Glutamatergic neuron (in vitro differentiated cells): ENCODE measurements around the gene GJD4. TPM values are rescaled to one million over a fixed set of nuclear protein-coding genes. Genes with fewer than 3 reads are reported as not detected.

Experiments used
- DNase-seq: peaks from one replicate; pipeline ENCODE4 v3.0.0; 2022
- H3K27ac Mint-ChIP-seq: one replicate; pipeline ENCODE4 v1.8.0; 2020; ENCODE audit warnings: mild to moderate bottlenecking, mixed read lengths, inconsistent platforms; ENCODE audit not compliant: unreplicated experiment
- H3K27me3 Mint-ChIP-seq: one replicate; pipeline ENCODE4 v1.8.0; 2020; ENCODE audit warnings: mild to moderate bottlenecking, moderate library complexity, mixed read lengths, inconsistent platforms; ENCODE audit not compliant: unreplicated experiment
- H3K36me3 Mint-ChIP-seq: one replicate; pipeline ENCODE4 v1.8.0; 2020; ENCODE audit warnings: mild to moderate bottlenecking, mixed read lengths, inconsistent platforms; ENCODE audit not compliant: unreplicated experiment
- H3K4me1 Mint-ChIP-seq: one replicate; pipeline ENCODE4 v1.8.0; 2020; ENCODE audit warnings: mild to moderate bottlenecking, low read depth, mixed read lengths, inconsistent platforms; ENCODE audit not compliant: unreplicated experiment
- H3K4me3 Mint-ChIP-seq: one replicate; pipeline ENCODE4 v1.8.0; 2020; ENCODE audit warnings: mild to moderate bottlenecking, mixed read lengths, inconsistent platforms; ENCODE audit not compliant: unreplicated experiment
- H3K9me3 Mint-ChIP-seq: one replicate; pipeline ENCODE4 v1.8.0; 2020; ENCODE audit warnings: mild to moderate bottlenecking, moderate library complexity, mixed read lengths, inconsistent platforms; ENCODE audit not compliant: unreplicated experiment
- total RNA-seq: library from RNA; stranded (reverse); fragmentation: NEBNext Ultra II Directional; extraction: Animal tissue kit (Norgen Biotek cat#: 25700); gene quantifications from one replicate; pipeline ENCODE4 v1.2.1, GENCODE V29; 2021; ENCODE audit not compliant: unreplicated experiment
- TF ChIP-seq, protein P1 (sequence below): fragments of 200-600 bp; sonication (generic); IDR thresholded peaks from one replicate; pipeline ENCODE4 v1.5.0; 2021; ENCODE audit not compliant: partially characterized antibody, unreplicated experiment

Gene GJD4
- total RNA-seq, 1 donor from 2014 or later, result not detected

DNA sequence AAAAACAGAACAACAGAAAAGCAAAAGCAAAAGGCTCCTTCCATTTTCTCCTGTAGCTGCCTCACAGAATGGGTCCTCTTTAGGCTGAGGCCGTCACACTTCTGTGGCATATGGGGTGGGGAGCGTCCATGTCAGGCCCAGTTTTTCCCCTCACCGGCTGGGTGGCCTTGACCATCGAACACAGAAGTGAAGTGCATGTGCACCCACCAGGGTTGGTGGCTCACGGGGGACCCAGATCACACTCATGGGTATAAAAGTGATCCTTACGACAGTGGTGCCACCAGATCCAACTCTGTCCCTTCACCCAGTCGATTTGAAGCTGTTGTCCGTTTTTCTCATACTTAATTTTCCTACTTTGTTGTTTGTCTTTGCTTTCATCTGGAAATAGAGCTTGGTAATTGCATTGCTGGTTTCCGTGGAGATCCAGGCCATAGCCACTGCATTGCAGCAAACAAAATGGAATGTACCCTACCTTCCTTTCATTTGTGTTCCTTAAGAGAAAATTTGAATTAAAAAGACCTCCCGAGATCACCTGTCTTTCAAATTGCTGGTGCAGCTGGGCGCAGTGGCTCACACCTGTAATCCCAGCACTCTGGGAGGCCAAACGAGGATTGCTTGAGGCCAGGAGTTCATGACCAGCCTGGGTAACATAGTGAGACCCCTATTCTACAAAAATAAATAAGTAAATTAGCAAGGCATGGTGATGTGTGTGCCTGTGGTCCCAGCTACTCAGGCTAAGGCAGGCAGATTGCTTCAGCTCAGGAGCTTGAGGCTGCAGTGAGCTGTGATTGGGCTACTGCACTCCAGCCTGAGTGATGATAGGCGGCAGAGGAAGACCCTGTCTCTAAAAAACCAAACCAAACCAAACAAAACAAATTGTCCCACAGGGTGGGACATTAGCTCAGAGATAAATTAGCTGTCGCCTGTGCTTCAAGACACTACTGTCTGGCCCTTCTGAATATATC lies 10.7 kb upstream of the GJD4 start:
- TF ChIP-seq, protein P1, sequence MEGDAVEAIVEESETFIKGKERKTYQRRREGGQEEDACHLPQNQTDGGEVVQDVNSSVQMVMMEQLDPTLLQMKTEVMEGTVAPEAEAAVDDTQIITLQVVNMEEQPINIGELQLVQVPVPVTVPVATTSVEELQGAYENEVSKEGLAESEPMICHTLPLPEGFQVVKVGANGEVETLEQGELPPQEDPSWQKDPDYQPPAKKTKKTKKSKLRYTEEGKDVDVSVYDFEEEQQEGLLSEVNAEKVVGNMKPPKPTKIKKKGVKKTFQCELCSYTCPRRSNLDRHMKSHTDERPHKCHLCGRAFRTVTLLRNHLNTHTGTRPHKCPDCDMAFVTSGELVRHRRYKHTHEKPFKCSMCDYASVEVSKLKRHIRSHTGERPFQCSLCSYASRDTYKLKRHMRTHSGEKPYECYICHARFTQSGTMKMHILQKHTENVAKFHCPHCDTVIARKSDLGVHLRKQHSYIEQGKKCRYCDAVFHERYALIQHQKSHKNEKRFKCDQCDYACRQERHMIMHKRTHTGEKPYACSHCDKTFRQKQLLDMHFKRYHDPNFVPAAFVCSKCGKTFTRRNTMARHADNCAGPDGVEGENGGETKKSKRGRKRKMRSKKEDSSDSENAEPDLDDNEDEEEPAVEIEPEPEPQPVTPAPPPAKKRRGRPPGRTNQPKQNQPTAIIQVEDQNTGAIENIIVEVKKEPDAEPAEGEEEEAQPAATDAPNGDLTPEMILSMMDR, result no peak
- Mint-ChIP-seq H3K36me3 (peaks cover 18% of the 10 kb centered on the region), H3K4me3 (no peak overlapping the region), H3K4me1 (no peaks in the 10 kb centered on the region), H3K9me3 (peaks cover 4% of the 10 kb centered on the region), H3K27ac (no peak overlapping the region), H3K27me3 (peaks cover 6% of the 10 kb centered on the region)
- DNase-seq, result no peak

DNA sequence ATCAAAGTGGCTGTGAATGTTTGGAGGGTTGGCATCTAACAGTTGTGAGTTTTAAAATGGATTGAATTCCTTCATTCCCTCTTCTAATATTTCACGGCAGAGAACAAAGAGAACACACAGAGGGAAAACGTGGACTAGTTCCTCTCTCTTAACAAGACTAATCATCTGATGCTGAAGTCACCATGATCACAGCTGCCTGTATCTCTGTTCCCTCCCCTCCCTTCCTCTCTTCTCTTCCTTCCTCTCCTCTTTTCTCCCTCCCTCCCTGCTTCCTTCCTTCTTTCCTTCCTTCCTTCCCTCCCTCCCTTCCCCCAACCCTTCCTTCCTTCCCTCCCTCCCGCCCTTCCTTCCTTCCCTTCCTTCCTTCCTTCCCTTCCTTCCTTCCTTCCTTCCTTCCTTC lies 10.0 kb upstream of the GJD4 start:
- Mint-ChIP-seq H3K27me3 (peaks cover 6% of the 10 kb centered on the region), H3K4me1 (no peaks in the 10 kb centered on the region), H3K27ac (no peak overlapping the region), H3K9me3 (peaks cover 4% of the 10 kb centered on the region), H3K4me3 (no peak overlapping the region), H3K36me3 (peaks cover 18% of the 10 kb centered on the region)
- DNase-seq, result no peak
- TF ChIP-seq, protein P1, result no peak

DNA sequence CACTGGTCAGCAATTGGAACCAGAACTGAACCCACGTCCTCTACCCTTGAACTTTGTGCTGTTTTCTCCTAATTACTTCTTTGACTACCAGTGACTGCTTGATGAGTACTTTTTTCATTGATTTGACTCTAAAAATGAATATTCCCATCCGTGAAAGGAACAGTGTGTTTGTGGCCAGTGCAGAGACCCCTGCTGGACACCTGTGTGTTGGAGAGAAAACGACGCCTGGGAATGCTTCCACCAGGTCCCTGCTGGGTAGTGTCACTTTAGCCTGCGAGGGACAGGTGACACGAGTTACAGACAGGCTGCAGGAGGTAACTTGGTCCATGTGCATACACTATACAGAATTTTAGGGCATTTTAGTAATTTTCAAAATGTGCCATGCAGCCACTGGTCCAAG lies 6.8 kb upstream of the GJD4 start:
- H3K27me3 Mint-ChIP-seq, result peaks cover 6% of the 10 kb centered on the region
- no peak overlapping the region for H3K27ac Mint-ChIP-seq
- TF ChIP-seq, protein P1, result peak; percentile 28
- H3K36me3 Mint-ChIP-seq, result peaks cover 11% of the 10 kb centered on the region
- no peak overlapping the region for H3K4me3 Mint-ChIP-seq
- no peaks in the 10 kb centered on the region for H3K4me1 Mint-ChIP-seq
- no peak for DNase-seq
- H3K9me3 Mint-ChIP-seq, result peaks cover 7% of the 10 kb centered on the region

DNA sequence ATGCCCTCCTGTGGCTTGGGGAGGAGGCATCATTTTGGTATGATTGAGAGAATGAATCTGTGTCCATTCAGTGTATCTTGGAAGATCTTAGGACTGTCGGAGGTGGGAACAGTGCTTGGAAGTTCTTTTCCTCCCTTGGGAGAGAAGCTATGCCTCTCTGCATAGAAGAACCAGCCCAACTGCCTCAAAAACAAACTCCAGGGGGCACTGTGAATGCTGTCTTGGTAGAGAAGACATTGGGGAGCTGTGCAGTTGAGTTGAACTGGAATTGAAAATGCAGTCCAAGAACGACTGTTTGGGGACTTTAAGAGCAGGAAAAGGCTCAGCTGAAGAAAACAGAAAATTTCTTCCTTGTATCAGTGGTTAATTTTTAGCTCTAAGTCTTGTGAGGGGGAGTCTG lies 4.9 kb upstream of the GJD4 start:
- Mint-ChIP-seq H3K36me3 (peaks cover 11% of the 10 kb centered on the region), H3K4me3 (no peak overlapping the region), H3K9me3 (peaks cover 2% of the 10 kb centered on the region), H3K4me1 (no peaks in the 10 kb centered on the region), H3K27me3 (peaks cover 6% of the 10 kb centered on the region), H3K27ac (no peak overlapping the region)
- TF ChIP-seq, protein P1, result no peak
- DNase-seq, result no peak

DNA sequence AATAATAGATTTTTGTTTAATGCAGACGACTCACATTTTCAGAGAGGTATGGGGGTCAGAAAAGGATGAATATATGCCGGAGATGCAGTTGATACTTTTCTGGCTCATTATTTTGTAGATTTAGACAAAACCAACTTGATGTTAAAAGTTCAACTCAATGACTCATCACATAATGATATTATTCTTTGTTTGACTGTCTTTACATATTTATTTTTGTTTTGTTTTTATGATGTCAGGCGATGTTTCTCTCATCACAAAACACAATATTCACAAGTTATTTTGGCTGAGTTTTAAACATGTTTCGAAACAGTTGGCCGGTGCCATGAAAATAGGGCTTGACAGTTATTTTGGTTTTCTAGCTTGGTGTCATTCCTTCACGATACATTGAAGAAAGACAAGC lies 1.3 kb downstream of the GJD4 start:
- TF ChIP-seq, protein P1, result no peak
- Mint-ChIP-seq H3K36me3 (peaks cover 13% of the 10 kb centered on the region), H3K4me1 (no peaks in the 10 kb centered on the region), H3K27ac (no peak overlapping the region), H3K9me3 (peaks cover 13% of the 10 kb centered on the region), H3K27me3 (peaks cover 8% of the 10 kb centered on the region), H3K4me3 (no peak overlapping the region)
- no peak for DNase-seq
